ENCODE results near the gene SLC34A3. TPM values are rescaled to one million over a fixed set of nuclear protein-coding genes. Genes with fewer than 3 reads are reported as not detected.
A peak's percentile ranks its signal among the peaks of the same experiment; 100 is the strongest.

Gene SLC34A3
- total and polyA plus RNA-seq, 2 of the 8 experiments (the other 6 are each of a cell fraction or from before 2014, with no cell fraction given), result 0.08 TPM; not detected in 1

GRCh38 chr9:137223078-137223970 lies 7.4 kb upstream of the SLC34A3 start (continued):
- TF ChIP-seq E2F6 (IDR thresholded peaks at IDR 0.05) (no peak), TCF12 (IDR thresholded peaks at IDR 0.05; ENCODE audit: low read depth, low read length) (no peak), KDM4A (IDR thresholded peaks at IDR 0.05; ENCODE audit: low read depth, low read length, severe bottlenecking) (peak; percentile 71), TBP (IDR thresholded peaks at IDR 0.05; ENCODE audit: low read depth, low read length) (no peak), BRCA1 (IDR thresholded peaks at IDR 0.05; ENCODE audit: low read depth, low read length) (no peak), EZH2 (IDR thresholded peaks at IDR 0.05; ENCODE audit: low read depth, low read length, severe bottlenecking) (peak; percentile 55), CBX8 (IDR thresholded peaks at IDR 0.05; ENCODE audit: borderline replicate concordance, low read depth, low read length) (no peak), FOSL1 (IDR thresholded peaks at IDR 0.05; ENCODE audit: insufficient read depth, low read depth, low read length) (no peak), ZNF274 (IDR thresholded peaks at IDR 0.05; ENCODE audit: borderline replicate concordance, extremely low read depth, low read length) (no peak), SUZ12 (IDR thresholded peaks at IDR 0.05; ENCODE audit: low read length) (no peak), TAF7 (optimal IDR thresholded peaks at IDR 0.05; ENCODE audit: borderline replicate concordance, low read depth, low read length) (peak; percentile 43), CEBPB (IDR thresholded peaks at IDR 0.05; ENCODE audit: low read depth, low read length) (no peak), EP300 (IDR thresholded peaks at IDR 0.05; ENCODE audit: borderline replicate concordance in 1 of 2, low read depth in 2 of 2, low read length in 2 of 2) (no peak), RAD21 (IDR thresholded peaks at IDR 0.05 in 1 of 2, conservative IDR thresholded peaks at IDR 0.05 in 1 of 2; ENCODE audit: low read depth in 2 of 2, low read length in 2 of 2) (no peak), HDAC6 (IDR thresholded peaks at IDR 0.05; ENCODE audit: low read depth, low read length) (no peak), ATF2 (IDR thresholded peaks at IDR 0.05; ENCODE audit: low read length) (0 out of 2 replicates have a peak, but pooled peaks have one; percentile 31), CHD2 (IDR thresholded peaks at IDR 0.05; ENCODE audit: low read length) (0 out of 2 replicates have a peak, but pooled peaks have one; percentile 13)

All from H1 (cell line).